C4-2B (cell line): ENCODE data around the gene LPP.

Experiments used
- H3K27ac ChIP-seq: fragments of 450-650 bp; 2 replicates; pipeline ENCODE4 v1.5.1; 2017
- ZFX ChIP-seq: fragments of 450-650 bp; IDR thresholded peaks from 2 replicates; pipeline ENCODE4 v1.6.1; 2017
- TF ChIP-seq, protein P1 (sequence below): fragments of 450-650 bp; conservative IDR thresholded peaks from 2 replicates; pipeline ENCODE4 v1.5.1; 2017; ENCODE audit warnings: mild to moderate bottlenecking

Gene LPP

DNA sequence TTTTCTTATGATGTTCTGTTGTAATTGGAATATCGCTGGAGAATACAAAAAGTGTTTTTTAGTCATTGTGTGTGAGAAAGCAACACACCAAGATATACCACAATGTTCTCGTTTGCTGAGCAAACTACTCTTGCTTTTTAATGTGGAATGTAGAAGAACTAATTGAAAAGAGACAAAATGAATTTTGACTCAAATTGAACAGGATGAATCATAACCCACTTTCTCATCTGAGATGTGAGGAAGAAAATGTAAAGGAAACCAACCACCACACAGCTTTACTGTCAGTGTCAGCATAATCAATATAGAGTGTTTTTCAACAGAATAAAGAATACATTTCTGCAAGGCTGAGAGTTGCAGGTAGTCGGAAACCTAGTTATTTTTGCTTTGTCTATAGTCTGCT is 569.0 kb downstream of the LPP start:
- H3K27ac ChIP-seq: no peak overlapping the region
- TF ChIP-seq ZFX: no peak
- TF ChIP-seq, protein P1, sequence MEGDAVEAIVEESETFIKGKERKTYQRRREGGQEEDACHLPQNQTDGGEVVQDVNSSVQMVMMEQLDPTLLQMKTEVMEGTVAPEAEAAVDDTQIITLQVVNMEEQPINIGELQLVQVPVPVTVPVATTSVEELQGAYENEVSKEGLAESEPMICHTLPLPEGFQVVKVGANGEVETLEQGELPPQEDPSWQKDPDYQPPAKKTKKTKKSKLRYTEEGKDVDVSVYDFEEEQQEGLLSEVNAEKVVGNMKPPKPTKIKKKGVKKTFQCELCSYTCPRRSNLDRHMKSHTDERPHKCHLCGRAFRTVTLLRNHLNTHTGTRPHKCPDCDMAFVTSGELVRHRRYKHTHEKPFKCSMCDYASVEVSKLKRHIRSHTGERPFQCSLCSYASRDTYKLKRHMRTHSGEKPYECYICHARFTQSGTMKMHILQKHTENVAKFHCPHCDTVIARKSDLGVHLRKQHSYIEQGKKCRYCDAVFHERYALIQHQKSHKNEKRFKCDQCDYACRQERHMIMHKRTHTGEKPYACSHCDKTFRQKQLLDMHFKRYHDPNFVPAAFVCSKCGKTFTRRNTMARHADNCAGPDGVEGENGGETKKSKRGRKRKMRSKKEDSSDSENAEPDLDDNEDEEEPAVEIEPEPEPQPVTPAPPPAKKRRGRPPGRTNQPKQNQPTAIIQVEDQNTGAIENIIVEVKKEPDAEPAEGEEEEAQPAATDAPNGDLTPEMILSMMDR: no peak

- TF ChIP-seq, protein P1: no peak
- TF ChIP-seq ZFX: no peak
- no peak overlapping the region for H3K27ac ChIP-seq
These were observed 573.1 kb downstream of the LPP start for GRCh38 chr3:188727052-188727451.

DNA sequence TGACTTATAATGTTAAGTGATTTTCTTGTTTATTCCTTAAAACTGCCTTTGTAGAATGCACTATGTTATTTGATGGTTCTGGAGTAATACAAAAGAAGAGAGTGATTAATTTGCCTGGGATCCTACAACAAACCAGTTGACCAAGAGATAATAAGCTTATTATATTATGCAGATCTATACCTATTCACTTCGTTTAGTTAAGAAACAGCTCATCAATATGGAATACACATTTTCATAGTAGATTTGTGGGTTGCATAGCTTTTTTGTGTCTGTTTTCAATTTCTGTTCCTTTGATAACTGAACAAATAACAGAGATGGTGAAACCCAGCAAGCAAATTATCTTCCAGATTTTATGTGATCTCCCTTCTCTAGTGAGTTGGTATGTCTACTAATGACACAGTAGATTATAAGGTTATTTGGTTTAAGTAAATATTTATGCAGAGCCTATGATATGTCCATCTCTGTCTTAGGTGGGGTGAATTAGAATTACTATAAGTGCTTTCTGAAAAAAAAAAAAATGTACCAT is 574.5 kb downstream of the LPP start:
- H3K27ac ChIP-seq: no peak overlapping the region

GRCh38 chr3:188729422-188729821 is 575.5 kb downstream of the LPP start:
- no peak for TF ChIP-seq ZFX
- TF ChIP-seq, protein P1: no peak
- H3K27ac ChIP-seq: no peak overlapping the region

More for the DNA sequence above, 574.5 kb downstream of the LPP start:
- TF ChIP-seq, protein P1: no peak

DNA sequence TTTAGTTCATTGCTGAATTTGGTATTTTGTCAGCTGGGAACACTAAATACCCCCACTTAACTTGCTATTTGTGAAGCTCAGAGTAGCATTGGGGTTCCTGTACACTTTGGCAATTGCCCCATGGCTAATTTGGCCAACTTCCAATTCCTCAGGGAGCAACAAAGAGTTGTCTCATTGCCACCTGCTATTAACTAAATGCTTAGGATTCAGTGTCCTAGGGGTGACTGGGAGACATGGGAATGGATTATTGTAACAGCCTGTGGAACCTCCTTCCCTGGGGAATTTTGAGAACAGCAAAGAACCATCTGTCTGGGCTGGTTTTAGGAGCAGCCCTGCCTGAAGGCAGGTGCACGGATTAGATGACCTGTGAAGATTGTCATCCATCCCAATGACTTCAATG is 580.4 kb downstream of the LPP start:
- no peak overlapping the region for H3K27ac ChIP-seq
- TF ChIP-seq, protein P1: no peak

- H3K27ac ChIP-seq: no peak overlapping the region
- TF ChIP-seq, protein P1: no peak
- no peak for TF ChIP-seq ZFX
These were observed 585.6 kb downstream of the LPP start for GRCh38 chr3:188739511-188739910.

GRCh38 chr3:188740010-188740409 is 586.1 kb downstream of the LPP start:
- H3K27ac ChIP-seq: no peak overlapping the region
- TF ChIP-seq, protein P1: no peak
- TF ChIP-seq ZFX: no peak
